Neural cell (in vitro differentiated cells): Measurements from ENCODE around the gene PHACTR1. TPM values are rescaled to one million over a fixed set of nuclear protein-coding genes. Genes with fewer than 3 reads are reported as not detected.

ENCODE experiments used
- H2AFZ ChIP-seq: fragments of 200-600, 300-800 bp; sonication (generic), shearing (Covaris generic); 2 replicates; pipeline ENCODE4 v1.6.0; 2014; ENCODE audit warnings: low read depth, mild to moderate bottlenecking, antibody characterized with exemption, low read length, moderate library complexity
- H3F3A ChIP-seq: fragments of 200-600 bp; shearing (Covaris generic); 2 replicates; pipeline ENCODE4 v1.6.1; 2016; ENCODE audit warnings: mild to moderate bottlenecking, moderate library complexity, mixed read lengths, antibody characterized with exemption, low read length; ENCODE audit not compliant: insufficient read depth, poor library complexity, severe bottlenecking
- H3K27ac ChIP-seq: fragments of 200-600, 300-800 bp; sonication (generic), shearing (Covaris generic); 2 replicates; pipeline ENCODE4 v1.5.1; 2014; ENCODE audit warnings: mild to moderate bottlenecking, low read length, moderate library complexity
- H3K27me3 ChIP-seq: fragments of 300-800, 200-600 bp; sonication (generic), shearing (Covaris generic); 2 replicates; pipeline ENCODE4 v1.6.0; 2014; ENCODE audit warnings: mild to moderate bottlenecking, low read depth, low read length, moderate library complexity; ENCODE audit not compliant: insufficient read depth
- H3K36me3 ChIP-seq: fragments of 300-800, 200-600 bp; sonication (generic), shearing (Covaris generic); 2 replicates; pipeline ENCODE4 v1.5.1; 2014; ENCODE audit warnings: mild to moderate bottlenecking, antibody characterized with exemption, low read length, moderate library complexity; ENCODE audit not compliant: insufficient read depth
- H3K4me2 ChIP-seq: fragments of 300-800, 200-600 bp; sonication (generic), shearing (Covaris generic); 2 replicates; pipeline ENCODE4 v1.6.0; 2014; ENCODE audit warnings: mild to moderate bottlenecking, low read length
- H3K4me3 ChIP-seq: fragments of 300-800, 200-600 bp; sonication (generic), shearing (Covaris generic); 2 replicates; pipeline ENCODE4 v1.5.1; 2014; ENCODE audit warnings: mild to moderate bottlenecking, low read length, moderate library complexity
- H3K79me2 ChIP-seq: fragments of 200-600 bp; shearing (Covaris generic); replicated peaks from 2 replicates; pipeline ENCODE4 v1.6.0; 2014; ENCODE audit warnings: mild to moderate bottlenecking, low read length, moderate library complexity; ENCODE audit not compliant: insufficient read depth
- H3K9ac ChIP-seq: fragments of 300-800, 200-600 bp; sonication (generic), shearing (Covaris generic); 2 replicates; pipeline ENCODE4 v1.6.1; 2016; ENCODE audit warnings: mild to moderate bottlenecking, low read length, mixed read lengths
- H3K9me2 ChIP-seq: fragments of 200-600 bp; shearing (Covaris generic); 2 replicates; pipeline ENCODE4 v1.6.1; 2016; ENCODE audit warnings: mild to moderate bottlenecking, low read length, mixed read lengths; ENCODE audit not compliant: insufficient read depth
- H3K9me3 ChIP-seq: fragments of 200-600, 300-800 bp; sonication (generic), shearing (Covaris generic); 2 replicates; pipeline ENCODE4 v1.6.1; 2016; ENCODE audit warnings: mild to moderate bottlenecking, mixed run types, low read length, moderate library complexity, mixed read lengths
- H4K20me1 ChIP-seq: fragments of 200-600 bp; shearing (Covaris generic); 2 replicates; pipeline ENCODE4 v1.6.1; 2016; ENCODE audit warnings: mild to moderate bottlenecking, mixed run types; ENCODE audit not compliant: insufficient read depth
- EP300 ChIP-seq: fragments of 450-650 bp; conservative IDR thresholded peaks from 2 replicates; pipeline ENCODE4 v1.6.1; 2014; ENCODE audit warnings: antibody characterized with exemption, mild to moderate bottlenecking, moderate library complexity; ENCODE audit not compliant: poor library complexity, severe bottlenecking
- EZH2 ChIP-seq: fragments of 200-600, 300-800 bp; shearing (Covaris generic), sonication (generic); IDR thresholded peaks from 2 replicates; pipeline ENCODE4 v1.6.1; 2014; ENCODE audit warnings: antibody characterized with exemption, low read length, borderline replicate concordance, mild to moderate bottlenecking; ENCODE audit not compliant: insufficient read depth, poor library complexity, severe bottlenecking
- MXI1 ChIP-seq: fragments of 450-650 bp; conservative IDR thresholded peaks from 2 replicates; pipeline ENCODE4 v1.6.1; 2014; ENCODE audit warnings: antibody characterized with exemption, mild to moderate bottlenecking; ENCODE audit not compliant: poor library complexity, severe bottlenecking
- POLR2AphosphoS5 ChIP-seq: IDR thresholded peaks from 2 replicates; pipeline ENCODE4 v1.6.1; 2012
- RAD21 ChIP-seq: fragments of 450-650 bp; conservative IDR thresholded peaks from 2 replicates; pipeline ENCODE4 v1.6.1; 2014; ENCODE audit warnings: antibody characterized with exemption, mild to moderate bottlenecking, moderate library complexity
- SMC3 ChIP-seq: fragments of 450-650 bp; conservative IDR thresholded peaks from 2 replicates; pipeline ENCODE4 v1.6.1; 2014; ENCODE audit warnings: antibody characterized with exemption, mild to moderate bottlenecking, moderate library complexity; ENCODE audit not compliant: poor library complexity
- TAF1 ChIP-seq: IDR thresholded peaks from 2 replicates; pipeline ENCODE4 v1.6.1; 2012; ENCODE audit warnings: low read depth
- polyA plus RNA-seq: library from polyadenylated mRNA; depleted of rRNA; stranded (reverse); fragments of >200 nt; gene quantifications from 2 replicates; pipeline ENCODE4 v1.2.3, GENCODE V29; 2014
- TF ChIP-seq, protein P1 (sequence below): fragments of 450-650 bp; IDR thresholded peaks from 2 replicates; pipeline ENCODE4 v1.5.1; 2014; ENCODE audit warnings: antibody characterized with exemption, mild to moderate bottlenecking, moderate library complexity; ENCODE audit not compliant: poor library complexity, severe bottlenecking
- TF ChIP-seq, protein P2 (sequence below): IDR thresholded peaks from 2 replicates; pipeline ENCODE4 v1.6.1; 2012; ENCODE audit warnings: borderline replicate concordance

PHACTR1 gene
- polyA plus RNA-seq, 1 donor from 2014 or later: 7.8 TPM

GRCh38 chr6:13297391-13297790 is 580.8 kb downstream of the PHACTR1 start:
- no peak overlapping the region for H3K4me3 ChIP-seq
- no peaks in the 10 kb centered on the region for H3K79me2 ChIP-seq
- no peaks in the 10 kb centered on the region for H4K20me1 ChIP-seq
- H3K9me3 ChIP-seq: no peaks in the 10 kb centered on the region
- no peak overlapping the region for H3K27ac ChIP-seq
- H3K9ac ChIP-seq: no peak overlapping the region
- no peak for TF ChIP-seq MXI1
- no peak for TF ChIP-seq TAF1
- no peak for TF ChIP-seq EP300
- TF ChIP-seq, protein P1, sequence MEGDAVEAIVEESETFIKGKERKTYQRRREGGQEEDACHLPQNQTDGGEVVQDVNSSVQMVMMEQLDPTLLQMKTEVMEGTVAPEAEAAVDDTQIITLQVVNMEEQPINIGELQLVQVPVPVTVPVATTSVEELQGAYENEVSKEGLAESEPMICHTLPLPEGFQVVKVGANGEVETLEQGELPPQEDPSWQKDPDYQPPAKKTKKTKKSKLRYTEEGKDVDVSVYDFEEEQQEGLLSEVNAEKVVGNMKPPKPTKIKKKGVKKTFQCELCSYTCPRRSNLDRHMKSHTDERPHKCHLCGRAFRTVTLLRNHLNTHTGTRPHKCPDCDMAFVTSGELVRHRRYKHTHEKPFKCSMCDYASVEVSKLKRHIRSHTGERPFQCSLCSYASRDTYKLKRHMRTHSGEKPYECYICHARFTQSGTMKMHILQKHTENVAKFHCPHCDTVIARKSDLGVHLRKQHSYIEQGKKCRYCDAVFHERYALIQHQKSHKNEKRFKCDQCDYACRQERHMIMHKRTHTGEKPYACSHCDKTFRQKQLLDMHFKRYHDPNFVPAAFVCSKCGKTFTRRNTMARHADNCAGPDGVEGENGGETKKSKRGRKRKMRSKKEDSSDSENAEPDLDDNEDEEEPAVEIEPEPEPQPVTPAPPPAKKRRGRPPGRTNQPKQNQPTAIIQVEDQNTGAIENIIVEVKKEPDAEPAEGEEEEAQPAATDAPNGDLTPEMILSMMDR: no peak
- no peak for TF ChIP-seq POLR2AphosphoS5
- TF ChIP-seq, protein P2, sequence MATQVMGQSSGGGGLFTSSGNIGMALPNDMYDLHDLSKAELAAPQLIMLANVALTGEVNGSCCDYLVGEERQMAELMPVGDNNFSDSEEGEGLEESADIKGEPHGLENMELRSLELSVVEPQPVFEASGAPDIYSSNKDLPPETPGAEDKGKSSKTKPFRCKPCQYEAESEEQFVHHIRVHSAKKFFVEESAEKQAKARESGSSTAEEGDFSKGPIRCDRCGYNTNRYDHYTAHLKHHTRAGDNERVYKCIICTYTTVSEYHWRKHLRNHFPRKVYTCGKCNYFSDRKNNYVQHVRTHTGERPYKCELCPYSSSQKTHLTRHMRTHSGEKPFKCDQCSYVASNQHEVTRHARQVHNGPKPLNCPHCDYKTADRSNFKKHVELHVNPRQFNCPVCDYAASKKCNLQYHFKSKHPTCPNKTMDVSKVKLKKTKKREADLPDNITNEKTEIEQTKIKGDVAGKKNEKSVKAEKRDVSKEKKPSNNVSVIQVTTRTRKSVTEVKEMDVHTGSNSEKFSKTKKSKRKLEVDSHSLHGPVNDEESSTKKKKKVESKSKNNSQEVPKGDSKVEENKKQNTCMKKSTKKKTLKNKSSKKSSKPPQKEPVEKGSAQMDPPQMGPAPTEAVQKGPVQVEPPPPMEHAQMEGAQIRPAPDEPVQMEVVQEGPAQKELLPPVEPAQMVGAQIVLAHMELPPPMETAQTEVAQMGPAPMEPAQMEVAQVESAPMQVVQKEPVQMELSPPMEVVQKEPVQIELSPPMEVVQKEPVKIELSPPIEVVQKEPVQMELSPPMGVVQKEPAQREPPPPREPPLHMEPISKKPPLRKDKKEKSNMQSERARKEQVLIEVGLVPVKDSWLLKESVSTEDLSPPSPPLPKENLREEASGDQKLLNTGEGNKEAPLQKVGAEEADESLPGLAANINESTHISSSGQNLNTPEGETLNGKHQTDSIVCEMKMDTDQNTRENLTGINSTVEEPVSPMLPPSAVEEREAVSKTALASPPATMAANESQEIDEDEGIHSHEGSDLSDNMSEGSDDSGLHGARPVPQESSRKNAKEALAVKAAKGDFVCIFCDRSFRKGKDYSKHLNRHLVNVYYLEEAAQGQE: no peak
- TF ChIP-seq RAD21: no peak
- no peak for TF ChIP-seq EZH2
- H3K27me3 ChIP-seq: no peaks in the 10 kb centered on the region
- no peak overlapping the region for H2AFZ ChIP-seq
- no peaks in the 10 kb centered on the region for H3K9me2 ChIP-seq
- H3K36me3 ChIP-seq: peaks cover 23% of the 10 kb centered on the region
- no peak overlapping the region for H3K4me2 ChIP-seq
- no peaks in the 10 kb centered on the region for H3F3A ChIP-seq

GRCh38 chr6:13298446-13298845 is 581.9 kb downstream of the PHACTR1 start:
- Histone ChIP-seq H3K9ac (no peak overlapping the region), H4K20me1 (no peaks in the 10 kb centered on the region), H3K9me3 (no peaks in the 10 kb centered on the region), H3F3A (no peaks in the 10 kb centered on the region), H3K27ac (no peak overlapping the region), H3K27me3 (no peaks in the 10 kb centered on the region), H3K4me2 (no peak overlapping the region), H3K4me3 (no peak overlapping the region), H3K79me2 (no peaks in the 10 kb centered on the region), H2AFZ (no peak overlapping the region), H3K9me2 (no peaks in the 10 kb centered on the region), H3K36me3 (peaks cover 23% of the 10 kb centered on the region)
- TF ChIP-seq EZH2 (no peak), RAD21 (no peak), MXI1 (no peak), SMC3 (no peak), POLR2AphosphoS5 (no peak), TAF1 (no peak), EP300 (no peak)
- TF ChIP-seq, protein P2: no peak
- TF ChIP-seq, protein P1: no peak
